ENCODE data around the gene LYZL6. TPM values are rescaled to one million over a fixed set of nuclear protein-coding genes. Genes with fewer than 3 reads are reported as not detected.
"Not testable (repeated sequence)": the region's sequence is repeated elsewhere in the genome, so short reads cannot be mapped to it uniquely, and the experiment has no call there.

LYZL6 gene
- total RNA-seq, 1 experiment from 2014 or later = not detected

- peak; percentile 62 for DNase-seq (ENCODE audit: low read depth)
Observed at GRCh38 chr17:35947156-35947585, 3.7 kb upstream of the LYZL6 start.

GRCh38 chr17:35944151-35944550, 638 bp upstream of the LYZL6 start:
- DNase-seq (ENCODE audit: low read depth) = peak; percentile 47

- no peak for DNase-seq (ENCODE audit: low read depth)
Observed at GRCh38 chr17:35942588-35943186, 826 bp downstream of the LYZL6 start.

- not testable (repeated sequence) for DNase-seq (ENCODE audit: low read depth)
Observed at GRCh38 chr17:35938492-35938891, 5.0 kb downstream of the LYZL6 start.

GRCh38 chr17:35936063-35936462, 7.5 kb downstream of the LYZL6 start:
- DNase-seq (ENCODE audit: low read depth) = no peak

- DNase-seq (ENCODE audit: low read depth) = no peak
Observed at GRCh38 chr17:35934760-35935159, 8.8 kb downstream of the LYZL6 start.

GRCh38 chr17:35932586-35932985, 10.9 kb downstream of the LYZL6 start:
- DNase-seq (ENCODE audit: low read depth) = no peak

GRCh38 chr17:35931794-35932425, 11.6 kb downstream of the LYZL6 start:
- peak; percentile 30 for DNase-seq (ENCODE audit: low read depth)

- peak; percentile 83 for DNase-seq (ENCODE audit: low read depth)
Observed at GRCh38 chr17:35930211-35931065, 13.1 kb downstream of the LYZL6 start, which contains the start of gene RDM1. RDM1 (minus strand) TSS chr17:35930773; CDS start chr17:35930727, 46 bp downstream.

- DNase-seq (ENCODE audit: low read depth) = no peak
Observed at GRCh38 chr17:35927714-35928113, 15.8 kb downstream of the LYZL6 start.

GRCh38 chr17:35923609-35924114, 19.9 kb downstream of the LYZL6 start:
- no peak for DNase-seq (ENCODE audit: low read depth)

- DNase-seq (ENCODE audit: low read depth) = no peak
Observed at GRCh38 chr17:35920229-35920628, 23.3 kb downstream of the LYZL6 start.

- no peak for DNase-seq (ENCODE audit: low read depth)
Observed at GRCh38 chr17:35918665-35919064, 24.8 kb downstream of the LYZL6 start.

GRCh38 chr17:35917519-35918213, 25.8 kb downstream of the LYZL6 start:
- no peak for DNase-seq (ENCODE audit: low read depth)

- no peak for DNase-seq (ENCODE audit: low read depth)
Observed at GRCh38 chr17:35915153-35915964, 28.2 kb downstream of the LYZL6 start.

- no peak for DNase-seq (ENCODE audit: low read depth)
Observed at GRCh38 chr17:35914354-35914753, 29.2 kb downstream of the LYZL6 start.

GRCh38 chr17:35913609-35914008, 29.9 kb downstream of the LYZL6 start:
- no peak for DNase-seq (ENCODE audit: low read depth)

GRCh38 chr17:35912942-35913341, 30.6 kb downstream of the LYZL6 start:
- no peak for DNase-seq (ENCODE audit: low read depth)

- DNase-seq (ENCODE audit: low read depth) = no peak
Observed at GRCh38 chr17:35912339-35912912, 31.1 kb downstream of the LYZL6 start.

GRCh38 chr17:35909408-35909807, 34.1 kb downstream of the LYZL6 start:
- no peak for DNase-seq (ENCODE audit: low read depth)

Data from HT1080 (cell line).